Endothelial cell of hepatic sinusoid (primary cell): Measurements from ENCODE around the gene CLK3.
"Not testable (repeated sequence)": the region's sequence is repeated elsewhere in the genome, so short reads cannot be mapped to it uniquely, and the experiment has no call there.

ENCODE experiments used
- in situ Hi-C: cut with HindIII; loops from 2 replicates; pipeline ENCODE4 v1.10.0; 2017; ENCODE audit warnings: low sequenced_read_pairs

Gene CLK3

DNA sequence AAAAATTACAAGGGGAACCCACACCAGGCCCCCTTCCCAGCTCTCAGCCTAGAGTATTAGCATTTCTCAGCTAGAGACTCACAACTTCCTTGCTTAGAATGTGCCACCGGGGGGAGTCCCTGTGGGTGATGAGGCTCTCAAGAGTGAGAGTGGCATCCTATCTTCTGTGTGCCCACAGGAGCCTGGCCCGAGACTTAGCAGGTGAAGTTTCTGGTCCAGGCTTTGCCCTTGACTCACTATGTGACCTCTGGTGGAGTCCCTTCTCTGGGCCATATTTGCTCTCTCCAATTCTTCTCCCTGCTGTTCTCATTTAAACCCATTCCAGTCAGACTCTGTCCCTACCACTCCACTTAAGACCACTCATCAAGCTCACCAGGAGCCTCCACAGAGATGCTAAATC, 18.1 kb downstream of the CLK3 start:
- in situ Hi-C loops, result loop anchor here (5.0 to 25.0 kb wide), 2 partner anchors 139 to 329 kb away; partner anchors contain the start of gene RPP25

DNA sequence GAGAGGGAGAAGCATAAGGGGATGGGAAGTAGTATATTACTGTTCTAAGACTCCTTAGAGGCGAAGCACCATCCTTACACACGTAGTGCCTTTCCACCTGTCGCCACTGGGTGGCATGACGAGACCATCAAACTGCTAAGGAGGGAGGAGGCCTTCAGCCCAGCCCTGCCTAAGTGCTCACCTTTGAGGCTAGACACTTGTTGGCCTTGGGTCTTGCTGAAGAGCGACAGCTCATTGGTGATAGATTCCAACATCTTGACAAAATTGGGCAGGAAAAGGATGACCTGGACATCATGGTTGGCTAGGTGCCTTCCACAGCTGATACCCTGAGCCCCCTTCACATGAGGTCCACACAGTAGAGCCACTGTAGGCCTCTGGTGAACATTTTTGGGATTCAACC, 19.6 kb downstream of the CLK3 start:
- in situ Hi-C loops, result loop anchor here (25.0 kb wide), 1 partner anchor 327 kb away; the partner anchor contains the start of gene RPP25

DNA sequence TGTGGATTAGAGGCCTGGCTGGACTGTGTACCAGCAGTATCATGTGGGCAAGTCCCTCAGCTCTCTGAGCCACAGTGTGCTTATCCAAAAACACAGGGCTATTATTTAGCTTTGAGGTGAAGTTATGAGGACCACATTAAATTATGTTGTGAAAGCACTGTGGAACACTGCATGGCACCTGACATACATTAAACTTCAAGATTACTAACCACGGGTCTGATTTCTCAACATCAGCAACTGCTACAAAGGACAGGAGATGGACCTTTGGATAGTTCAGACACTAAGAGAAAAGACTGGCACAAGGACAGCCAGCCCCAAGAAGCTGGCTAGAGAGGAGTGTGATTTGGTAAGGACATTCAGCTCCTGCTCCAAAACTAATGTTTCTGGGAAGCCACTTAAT, 21.3 kb downstream of the CLK3 start:
- in situ Hi-C loops, result loop anchor here (25.0 kb wide), 1 partner anchor 325 kb away; the partner anchor contains the start of gene RPP25

DNA sequence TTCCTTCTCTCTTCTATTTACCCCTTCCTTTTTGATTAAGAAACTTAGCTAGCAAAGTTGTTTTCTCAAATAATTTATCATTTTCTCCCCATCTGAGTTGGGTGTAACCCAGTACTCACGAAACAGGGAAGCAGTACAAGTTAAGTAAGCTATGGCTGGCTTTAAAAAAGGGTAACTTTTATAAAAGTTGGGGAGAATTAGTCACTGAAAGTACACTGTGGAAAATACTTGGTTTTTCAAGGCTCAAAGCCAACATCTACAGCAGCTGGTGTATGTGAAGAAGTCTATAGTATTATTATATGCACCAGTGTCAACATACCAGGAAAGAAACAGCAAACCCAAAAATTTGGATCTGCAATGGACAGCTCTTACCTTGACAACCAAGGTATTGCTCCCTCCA, 25.5 kb downstream of the CLK3 start:
- in situ Hi-C loops, result loop anchor here (25.0 kb wide), 1 partner anchor 321 kb away; the partner anchor contains the start of gene RPP25

DNA sequence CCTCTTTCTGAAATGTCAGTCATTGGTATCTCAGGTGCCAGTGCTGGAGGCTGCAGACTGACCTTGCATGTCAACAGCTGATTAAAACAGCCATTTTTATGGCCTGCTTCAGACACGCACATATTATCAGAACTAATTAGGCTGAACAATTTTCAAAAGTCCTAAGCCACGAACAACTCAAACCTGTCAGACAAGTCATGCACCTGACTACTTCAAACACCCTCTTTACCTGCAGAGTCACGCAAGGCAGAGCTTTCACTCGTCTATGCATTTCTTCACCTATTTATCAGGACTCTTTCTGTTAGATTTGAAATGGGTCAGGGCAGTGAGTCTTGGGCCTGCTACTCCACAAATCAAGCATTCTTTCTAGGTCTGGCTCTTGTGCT, 26.7 kb downstream of the CLK3 start:
- in situ Hi-C loops, result loop anchor here (25.0 kb wide), 1 partner anchor 320 kb away; the partner anchor contains the start of gene RPP25

DNA sequence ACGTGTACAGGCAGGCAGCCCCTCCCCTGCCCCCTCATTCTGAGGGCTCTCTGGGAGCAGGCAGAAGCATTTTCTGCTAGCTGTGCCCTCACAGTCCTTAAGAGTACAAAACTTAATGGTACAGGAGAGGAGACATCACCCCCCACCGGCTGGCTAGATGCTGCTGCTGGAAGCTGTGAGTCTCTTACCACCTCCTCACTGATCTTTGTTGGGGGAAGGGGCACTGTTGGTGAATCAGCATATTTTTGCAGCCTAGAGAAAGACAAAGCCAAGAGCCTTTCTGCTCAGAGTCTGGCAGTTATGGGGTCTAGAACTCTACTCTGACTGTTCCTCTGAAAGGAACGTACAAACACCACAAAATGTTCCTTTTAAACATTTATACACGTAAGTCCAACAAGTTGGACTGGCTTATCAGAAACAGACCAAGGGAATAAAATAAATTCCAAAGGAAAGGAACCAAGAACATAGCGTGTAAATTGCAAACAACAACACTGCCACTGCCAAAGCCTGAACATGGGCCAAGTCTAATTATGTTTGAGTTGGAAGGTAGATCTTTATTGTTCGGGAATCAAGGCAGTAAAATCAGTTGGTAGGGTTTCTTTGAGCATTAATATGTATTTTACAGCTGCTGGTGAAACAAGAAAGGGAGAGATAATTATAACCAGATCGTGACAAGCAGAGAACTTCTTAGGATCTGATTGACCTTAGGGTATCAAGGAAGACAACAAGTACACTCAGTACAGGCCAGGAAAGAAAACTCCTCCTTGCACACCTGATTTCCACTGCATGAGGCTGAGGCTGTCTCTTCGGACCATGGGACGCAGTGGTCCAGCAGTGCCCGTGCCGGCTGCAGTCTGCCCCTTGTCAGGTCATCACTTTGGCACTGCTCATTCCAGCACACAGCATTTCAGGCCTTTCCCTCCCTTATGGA, 27.4 kb downstream of the CLK3 start:
- in situ Hi-C loops, result loop anchor here (25.0 kb wide), 1 partner anchor 319 kb away; the partner anchor contains the start of gene RPP25

DNA sequence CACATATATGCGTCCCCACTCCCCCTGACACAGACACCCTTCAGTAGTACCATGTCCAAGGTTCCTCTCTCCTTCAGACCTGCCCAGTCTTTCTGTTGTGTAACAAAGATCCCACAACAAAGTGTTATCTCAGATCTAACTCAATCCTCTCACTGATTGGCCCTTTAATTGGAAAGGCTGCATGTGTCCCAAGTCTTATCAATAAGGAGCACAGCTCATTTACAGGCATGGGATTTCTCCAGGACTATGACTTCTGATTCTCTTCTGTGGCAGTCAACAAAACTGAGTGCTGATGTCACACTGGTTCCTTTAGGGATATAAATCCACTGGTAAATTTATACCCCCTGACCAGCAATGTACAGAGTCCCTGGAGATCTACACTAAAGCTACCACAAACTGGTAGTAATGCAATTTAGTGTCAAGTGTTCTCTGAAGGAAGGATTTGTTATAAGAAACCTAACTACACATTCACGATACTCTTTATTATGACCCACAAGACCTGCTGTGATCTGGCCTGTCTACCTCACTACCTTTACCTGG, 28.1 kb downstream of the CLK3 start:
- in situ Hi-C loops, result loop anchor here (25.0 kb wide), 1 partner anchor 319 kb away; the partner anchor contains the start of gene RPP25

DNA sequence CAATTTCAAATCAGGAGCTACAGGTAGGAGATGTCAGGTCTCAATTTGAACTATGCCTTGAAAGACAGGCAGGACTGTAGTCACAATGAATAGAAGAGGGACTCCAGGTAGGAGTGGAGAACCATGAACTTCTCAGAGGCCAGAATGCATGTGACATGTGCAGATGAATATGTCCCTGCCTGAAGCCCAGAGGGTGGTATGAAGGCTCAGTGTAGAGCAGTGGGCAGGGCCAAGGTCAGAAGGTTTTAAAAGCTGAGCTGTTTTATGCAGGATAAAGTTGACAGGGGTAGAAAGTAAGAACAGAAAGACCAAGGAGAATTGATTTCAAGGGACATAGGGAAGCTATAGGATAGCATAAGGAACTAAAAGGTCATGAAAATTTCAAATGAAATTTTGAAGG, 30.8 kb downstream of the CLK3 start:
- in situ Hi-C loops, result loop anchor here (25.0 kb wide), 1 partner anchor 316 kb away; the partner anchor contains the start of gene RPP25

DNA sequence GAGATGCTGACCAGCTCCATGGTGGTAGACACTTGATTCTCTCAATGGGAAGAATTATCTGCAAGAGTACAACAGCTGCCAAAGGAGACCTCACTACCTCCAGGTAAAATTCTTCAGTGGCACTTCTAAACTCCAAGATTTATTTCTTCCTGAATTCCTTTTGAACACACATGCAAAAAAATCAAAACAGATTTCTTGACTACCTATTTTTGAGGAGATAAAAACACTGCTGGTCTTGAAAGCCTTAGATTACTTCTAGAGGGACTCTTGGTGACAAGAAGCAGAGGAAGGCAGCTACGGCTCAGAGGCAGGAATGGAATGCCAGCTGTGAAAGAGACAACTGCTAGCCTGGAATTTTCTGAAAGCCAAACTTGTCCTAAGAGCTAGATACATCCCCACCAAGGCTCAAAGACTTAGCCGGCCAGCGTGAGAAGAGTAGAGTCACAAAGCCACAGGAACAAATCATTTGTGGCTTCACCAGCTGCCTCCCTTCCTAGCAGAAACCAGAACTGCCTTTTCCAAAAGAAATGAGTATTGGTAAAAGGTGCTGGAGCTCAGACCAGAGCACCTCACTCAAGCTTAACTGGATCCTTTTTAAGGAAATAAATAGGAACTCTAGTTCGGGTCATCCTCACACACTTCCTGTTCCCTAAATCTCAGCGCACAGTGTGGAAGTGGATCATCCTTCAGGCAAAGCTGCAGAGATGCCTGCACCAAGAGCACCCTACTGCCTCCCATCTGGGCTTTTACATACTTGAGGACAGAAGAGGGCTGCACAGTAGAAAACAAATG, 32.6 kb downstream of the CLK3 start:
- in situ Hi-C loops, result loop anchor here (25.0 kb wide), 1 partner anchor 314 kb away; the partner anchor contains the start of gene RPP25

DNA sequence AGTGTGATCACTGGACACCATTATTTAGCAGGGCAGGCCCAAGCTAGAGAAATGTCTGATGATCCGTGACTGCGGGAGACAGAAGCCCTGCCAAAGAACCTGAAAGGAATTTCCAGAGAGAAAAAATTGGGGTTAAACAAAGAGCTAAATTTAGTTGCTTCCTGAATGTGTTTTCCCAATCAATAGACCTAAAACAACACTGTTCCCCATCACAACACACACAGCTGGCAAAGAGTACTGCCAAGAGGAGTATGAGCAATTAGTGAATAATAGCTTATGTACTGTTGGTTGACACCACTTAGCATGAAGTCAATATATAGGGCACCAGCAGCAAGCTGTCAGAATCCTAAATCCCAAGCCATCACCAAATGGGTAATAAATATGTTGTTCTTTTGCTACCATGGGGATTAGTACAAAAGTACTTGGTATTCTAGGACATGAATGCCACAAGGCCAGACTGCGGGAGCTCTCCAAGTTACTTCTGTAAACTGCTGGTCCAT, 35.7 kb downstream of the CLK3 start:
- in situ Hi-C loops, result no loop called here

DNA sequence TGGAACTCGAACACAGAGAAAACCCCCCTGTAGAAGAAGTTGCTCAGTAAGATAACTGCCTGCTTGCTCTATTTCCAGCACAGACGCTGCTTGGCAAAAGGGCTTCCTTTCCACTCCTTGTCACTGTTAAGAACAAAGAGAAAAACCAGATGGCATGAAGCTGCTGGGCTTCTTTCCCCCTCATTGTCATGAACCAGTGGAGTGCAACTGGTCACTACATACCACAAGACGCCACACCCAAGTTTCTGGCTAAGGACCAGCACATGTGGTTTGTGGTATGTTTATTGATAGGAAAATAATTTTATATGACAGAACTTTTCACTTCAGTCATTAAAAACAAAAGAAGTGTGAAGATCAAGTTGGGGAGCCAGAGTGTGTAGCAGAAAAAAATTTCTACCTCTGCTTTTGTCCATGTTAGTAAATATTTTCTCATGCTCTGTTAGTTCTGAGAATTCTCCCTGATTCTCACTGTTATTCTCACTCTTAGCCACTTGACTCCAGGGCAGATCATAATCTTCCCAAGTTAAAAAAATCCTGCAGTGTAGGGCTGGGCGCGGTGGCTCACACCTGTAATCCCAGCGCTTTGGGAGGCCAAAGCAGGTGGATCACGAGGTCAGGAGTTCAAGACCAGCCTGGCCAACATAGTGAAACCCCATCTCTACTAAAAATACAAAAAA, 37.9 kb downstream of the CLK3 start:
- in situ Hi-C loops, result no loop called here

DNA sequence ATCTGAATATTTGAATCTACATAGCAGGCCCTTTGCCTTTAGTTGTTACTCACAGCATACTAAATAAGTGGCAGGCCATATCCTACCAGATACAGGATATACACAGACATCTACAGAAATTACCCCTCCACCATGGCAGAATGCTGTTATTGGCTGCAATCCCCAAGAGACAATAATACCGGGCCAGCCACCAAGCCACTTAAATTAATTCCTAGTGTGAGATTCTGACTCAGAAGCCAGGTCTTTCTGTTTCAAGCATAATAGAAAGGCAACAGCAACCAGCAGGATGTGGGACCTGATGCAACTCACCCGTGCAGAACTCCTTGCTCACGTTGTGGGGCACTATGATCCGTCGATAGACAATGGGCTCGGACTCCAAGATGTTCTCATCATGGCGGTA, 39.8 kb downstream of the CLK3 start:
- in situ Hi-C loops, result no loop called here

DNA sequence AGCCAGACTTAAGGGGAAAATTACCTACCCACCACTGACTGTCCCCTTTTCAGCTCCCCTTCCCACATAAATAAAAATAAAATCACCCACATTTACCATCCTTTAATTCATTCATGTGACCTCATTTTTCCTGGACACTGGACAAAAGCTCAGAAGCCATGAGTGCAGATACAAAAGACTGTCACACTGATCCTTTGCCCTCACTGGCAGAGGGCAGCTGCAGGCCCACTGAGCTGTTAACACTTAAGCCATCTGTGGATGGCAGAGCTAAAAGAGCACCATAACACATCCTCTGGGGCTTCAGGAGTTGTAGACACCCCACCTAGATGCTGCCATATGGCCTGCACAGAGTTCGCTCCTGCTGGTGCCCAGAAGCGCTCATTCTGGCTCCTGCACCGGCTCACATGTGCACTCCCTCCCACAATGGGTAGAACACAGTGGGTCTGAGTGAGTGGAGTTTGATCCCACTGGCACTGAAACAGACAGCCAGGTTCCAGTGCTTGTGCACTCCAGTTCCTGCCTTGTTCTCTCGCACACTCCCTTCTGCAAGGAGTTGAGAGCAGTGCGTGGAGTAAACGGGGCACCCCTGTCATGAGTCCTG, 41.4 kb downstream of the CLK3 start:
- in situ Hi-C loops, result no loop called here

DNA sequence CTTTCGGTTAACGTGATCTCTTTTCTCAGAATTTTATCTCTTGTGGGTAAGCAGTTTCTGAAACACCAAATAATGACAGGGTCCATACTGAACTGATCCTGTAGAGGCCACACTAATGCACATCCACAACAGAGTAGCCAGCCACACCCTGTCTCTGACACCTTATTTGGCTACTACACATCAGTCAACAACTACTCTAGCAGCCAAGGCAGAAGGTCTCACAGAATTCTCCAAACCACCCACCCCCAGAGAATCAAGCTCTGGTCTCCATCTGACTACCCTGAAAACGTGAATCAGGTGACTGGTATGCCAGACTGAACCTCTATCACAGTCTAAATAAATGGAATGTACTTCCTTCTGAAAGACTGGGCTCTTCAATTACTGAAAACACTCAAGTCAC, 42.2 kb downstream of the CLK3 start:
- in situ Hi-C loops, result no loop called here

DNA sequence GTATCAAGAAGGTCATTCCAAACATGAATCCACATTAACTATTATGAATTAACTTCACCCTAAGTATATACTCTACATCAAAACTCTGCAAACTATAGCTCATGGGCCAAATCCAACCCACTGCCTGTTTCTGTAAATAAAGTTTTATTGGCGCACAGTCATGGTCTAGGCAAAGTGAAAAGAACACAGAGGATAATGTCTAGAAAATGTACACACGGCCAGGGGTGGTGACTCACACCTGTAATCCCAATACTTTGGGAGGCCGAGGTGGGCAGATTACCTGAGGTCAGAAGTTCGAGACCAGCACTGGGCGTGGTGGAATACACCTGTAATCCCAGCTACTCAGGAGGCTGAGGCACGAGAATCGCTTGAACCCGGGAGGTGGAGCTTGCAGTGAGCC, 45.6 kb downstream of the CLK3 start:
- in situ Hi-C loops, result not testable (repeated sequence)

DNA sequence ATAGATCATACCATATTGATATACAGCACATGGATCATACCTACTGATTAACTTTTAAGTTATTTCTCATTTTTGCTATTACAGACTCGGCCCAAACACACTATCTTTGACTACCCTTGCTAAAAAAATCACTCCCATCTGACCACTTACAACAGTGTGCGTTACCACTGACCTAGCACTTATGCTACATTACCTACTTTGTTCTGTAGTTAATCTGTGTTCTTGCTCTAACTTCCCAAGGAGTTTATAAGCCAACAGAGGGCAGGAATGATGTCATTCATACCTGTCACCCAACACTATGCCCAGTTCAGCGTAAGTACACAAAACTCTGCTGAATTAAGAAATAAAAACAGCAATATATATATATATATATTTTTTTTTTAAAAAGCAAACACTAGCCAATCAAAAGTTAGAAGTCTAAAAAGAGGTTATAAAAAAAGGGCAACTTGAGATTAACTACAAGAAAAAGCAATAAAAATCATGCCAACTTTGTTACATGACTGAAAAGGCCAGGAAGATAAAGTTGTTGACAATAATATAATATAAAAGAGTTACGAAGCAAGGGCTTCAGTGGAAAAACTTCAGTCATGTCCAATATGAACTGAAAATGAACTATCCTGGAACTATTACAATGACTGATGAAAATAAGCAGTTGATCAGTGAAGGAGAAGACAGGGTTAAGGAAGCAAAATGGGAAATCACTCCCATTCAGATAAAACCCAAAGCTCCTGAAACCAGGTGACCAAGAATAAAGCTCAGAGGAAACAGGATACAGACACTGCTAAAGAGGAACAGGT, 46.6 kb downstream of the CLK3 start:
- in situ Hi-C loops, result no loop called here

DNA sequence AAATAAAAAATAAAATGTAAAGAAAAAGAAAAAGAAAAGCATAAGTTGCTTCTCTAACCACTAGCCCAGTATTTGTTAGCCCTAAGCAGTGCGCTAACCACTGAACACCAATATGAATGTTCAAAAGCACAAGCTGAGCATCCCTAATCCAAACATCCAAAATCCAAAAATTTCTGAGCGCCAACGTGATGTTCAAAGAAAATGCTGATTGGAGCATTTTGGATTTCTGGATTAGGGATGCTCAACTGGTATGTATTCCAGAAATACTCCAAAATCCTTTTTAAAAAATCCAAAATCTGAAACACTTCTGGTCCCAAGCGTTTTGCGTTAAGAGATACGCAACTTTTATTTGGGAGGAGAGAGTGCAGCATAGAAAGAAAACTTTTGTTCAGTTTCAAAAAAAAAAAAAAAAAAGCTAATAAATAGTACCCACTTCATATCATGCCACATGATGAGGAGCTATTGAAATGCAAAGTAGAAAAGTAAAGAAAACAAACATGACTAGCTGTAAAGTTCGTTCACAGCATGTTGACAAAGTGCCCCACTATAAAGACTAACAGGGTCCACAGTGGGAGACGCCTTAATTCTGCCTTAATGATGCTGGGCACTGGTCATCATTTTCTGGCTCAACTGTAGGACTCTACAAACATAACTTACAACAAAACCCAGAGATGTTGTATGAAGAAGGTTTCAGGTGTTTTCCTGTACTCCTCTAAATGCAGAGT, 47.8 kb downstream of the CLK3 start:
- in situ Hi-C loops, result no loop called here

DNA sequence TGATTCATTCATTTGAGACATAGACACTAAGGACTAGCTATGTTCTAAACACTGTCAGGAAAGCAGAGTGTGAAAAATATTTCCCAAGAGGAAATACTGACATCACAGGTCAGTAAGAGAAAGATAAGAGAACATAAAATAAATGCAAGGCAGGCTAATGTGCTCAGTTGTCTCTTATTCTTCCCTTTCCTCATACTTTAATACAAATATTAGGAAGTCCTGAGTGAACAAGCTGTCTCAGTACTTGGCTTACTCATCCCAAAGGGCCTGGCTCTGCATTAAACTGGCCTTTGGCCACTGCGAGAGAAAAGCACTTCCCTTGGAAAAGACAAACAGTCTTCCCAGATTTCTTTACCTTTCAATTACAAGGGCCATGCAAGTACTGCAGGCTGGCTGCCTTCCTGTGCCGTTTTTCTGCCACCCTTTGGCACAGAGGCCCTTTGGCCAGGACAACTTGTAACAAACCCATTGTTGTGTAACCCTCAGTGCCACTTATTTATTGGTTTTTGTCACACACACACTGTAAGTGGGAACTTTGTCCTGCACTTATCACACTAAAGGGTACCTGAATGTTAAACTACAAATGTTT, 48.5 kb downstream of the CLK3 start:
- in situ Hi-C loops, result no loop called here
